Caco-2 (cell line): ENCODE data around the gene SMYD3. TPM values are rescaled to one million over a fixed set of nuclear protein-coding genes. Genes with fewer than 3 reads are reported as not detected.

Experiments used
- BruUV-seq: library from RNA; stranded (reverse); fragments of 400-500 nt; replicated peaks from 2 replicates; lab custom pipeline; 2021; lab: Mats Ljungman, UMichigan
- CTCF ChIA-PET: fragments of 300-600 bp; sonication (Branson Sonifier 250); formaldehyde crosslinking; loops from one replicate; lab custom pipeline; 2022; ENCODE audit warnings: antibody characterized with exemption; lab: Charles Lee
- POLR2A ChIA-PET: fragments of 300-600 bp; sonication (Branson Sonifier 250); formaldehyde crosslinking; loops from one replicate; lab custom pipeline; 2022; ENCODE audit warnings: antibody characterized with exemption; lab: Charles Lee
- DNase-seq, 2 experiments: peaks; one replicate each; pipeline versions ENCODE4 v3.0.0 to v3.0.0-alpha.2; 2020 to 2022
- H3K27me3 ChIP-seq: replicated peaks from 2 replicates; pipeline ENCODE4 v1.6.0; 2011; ENCODE audit warnings: low read length; ENCODE audit not compliant: control insufficient read depth, insufficient read depth
- H3K36me3 ChIP-seq: 2 replicates; pipeline ENCODE4 v1.5.1; 2011; ENCODE audit warnings: low read length; ENCODE audit not compliant: control insufficient read depth, insufficient read depth
- H3K4me1 ChIP-seq: fragments of 250-450 bp; sonication (Bioruptor Pico); 2 replicates; pipeline ENCODE4 v1.5.1; 2020; ENCODE audit warnings: mild to moderate bottlenecking
- H3K4me3 ChIP-seq: 2 replicates; pipeline ENCODE4 v1.5.1; 2011; ENCODE audit warnings: low read depth, mild to moderate bottlenecking, control low read depth, low read length
- H3K9me3 ChIP-seq: fragments of 250-450 bp; sonication (Bioruptor Pico); 2 replicates; pipeline ENCODE4 v1.5.1; 2020; ENCODE audit warnings: mild to moderate bottlenecking, moderate library complexity
- H3K27ac Mint-ChIP-seq: one replicate; pipeline ENCODE4 v1.8.0; 2022; ENCODE audit warnings: mixed read lengths; ENCODE audit not compliant: unreplicated experiment
- H3K27me3 Mint-ChIP-seq: one replicate; pipeline ENCODE4 v1.8.0; 2022; ENCODE audit warnings: mixed read lengths; ENCODE audit not compliant: insufficient read depth, unreplicated experiment
- H3K36me3 Mint-ChIP-seq: one replicate; pipeline ENCODE4 v1.8.0; 2022; ENCODE audit warnings: mild to moderate bottlenecking, mixed read lengths; ENCODE audit not compliant: insufficient read depth, unreplicated experiment
- H3K4me1 Mint-ChIP-seq: one replicate; pipeline ENCODE4 v1.8.0; 2022; ENCODE audit warnings: low read depth, mixed read lengths; ENCODE audit not compliant: unreplicated experiment
- H3K4me3 Mint-ChIP-seq: one replicate; pipeline ENCODE4 v1.8.0; 2022; ENCODE audit warnings: mild to moderate bottlenecking, moderate library complexity, mixed read lengths; ENCODE audit not compliant: unreplicated experiment
- H3K9me3 Mint-ChIP-seq: one replicate; pipeline ENCODE4 v1.8.0; 2022; ENCODE audit warnings: mixed read lengths; ENCODE audit not compliant: unreplicated experiment
- CTCF ChIP-seq, 2 experiments: fragments of 200-600 bp in 1 of 2; IDR thresholded peaks; 1 replicate in 1 of 2; 2 replicates in 1 of 2; pipeline versions ENCODE4 v1.5.1 to v1.8.0; 2011 to 2022; ENCODE audit warnings: antibody characterized with exemption in 1 of 2, control low read depth in 1 of 2, inconsistent platforms in 1 of 2, low read depth in 1 of 2, low read length in 1 of 2, mild to moderate bottlenecking in 1 of 2, moderate library complexity in 1 of 2; ENCODE audit not compliant: insufficient read depth in 1 of 2, severe bottlenecking in 1 of 2, unreplicated experiment in 1 of 2
- intact Hi-C: fragments of 100-400 bp; cut with micrococcal nuclease; formaldehyde crosslinking; loops from one replicate; pipeline ENCODE4 v1.10.0; 2022; ENCODE audit not compliant: unreplicated experiment
- total RNA-seq: library from RNA; stranded (reverse); gene quantifications from 2 replicates; pipeline ENCODE4 v1.2.3, GENCODE V29; 2022

Gene SMYD3
- total RNA-seq, 1 experiment from 2014 or later: 33.0 TPM

GRCh38 chr1:246164764-246165163 lies 342.3 kb downstream of the SMYD3 start:
- no peaks in the 10 kb centered on the region for H3K27me3 ChIP-seq
- Mint-ChIP-seq H3K27ac (no peak overlapping the region), H3K36me3 (no peaks in the 10 kb centered on the region), H3K4me1 (peaks cover 19% of the 10 kb centered on the region), H3K4me3 (no peak overlapping the region), H3K27me3 (no peaks in the 10 kb centered on the region), H3K9me3 (no peaks in the 10 kb centered on the region)
- POLR2A ChIA-PET: no interaction called here
- CTCF ChIA-PET: no interaction called here
- H3K9me3 ChIP-seq: no peaks in the 10 kb centered on the region
- no peaks in the 10 kb centered on the region for H3K36me3 ChIP-seq
- intact Hi-C loops: no loop called here
- H3K4me1 ChIP-seq: no peaks in the 10 kb centered on the region
- no TSS peak for BruUV-seq
- no peak overlapping the region for H3K4me3 ChIP-seq
- no peak for TF ChIP-seq CTCF (IDR thresholded peaks at IDR 0.05; ENCODE audit: insufficient read depth in 1 of 2, low read depth in 1 of 2, low read length in 1 of 2, severe bottlenecking in 1 of 2, unreplicated experiment in 1 of 2)
- DNase-seq: no peak

- no peaks in the 10 kb centered on the region for H3K9me3 Mint-ChIP-seq
- no TSS peak for BruUV-seq
- no peaks in the 10 kb centered on the region for H3K4me1 ChIP-seq
- H3K27ac Mint-ChIP-seq: no peak overlapping the region
- intact Hi-C loops: no loop called here
- no peaks in the 10 kb centered on the region for H3K9me3 ChIP-seq
- H3K4me3 ChIP-seq: no peak overlapping the region
- no peaks in the 10 kb centered on the region for H3K36me3 Mint-ChIP-seq
- peaks cover 19% of the 10 kb centered on the region for H3K4me1 Mint-ChIP-seq
- H3K36me3 ChIP-seq: no peaks in the 10 kb centered on the region
- H3K27me3 ChIP-seq: no peaks in the 10 kb centered on the region
- POLR2A ChIA-PET: no interaction called here
- no peak for TF ChIP-seq CTCF (IDR thresholded peaks at IDR 0.05; ENCODE audit: insufficient read depth in 1 of 2, low read depth in 1 of 2, low read length in 1 of 2, severe bottlenecking in 1 of 2, unreplicated experiment in 1 of 2)
- CTCF ChIA-PET: no interaction called here
- no peak for DNase-seq
- H3K4me3 Mint-ChIP-seq: no peak overlapping the region
- no peaks in the 10 kb centered on the region for H3K27me3 Mint-ChIP-seq
Measured at GRCh38 chr1:246162560-246162959, 344.5 kb downstream of the SMYD3 start.

DNA sequence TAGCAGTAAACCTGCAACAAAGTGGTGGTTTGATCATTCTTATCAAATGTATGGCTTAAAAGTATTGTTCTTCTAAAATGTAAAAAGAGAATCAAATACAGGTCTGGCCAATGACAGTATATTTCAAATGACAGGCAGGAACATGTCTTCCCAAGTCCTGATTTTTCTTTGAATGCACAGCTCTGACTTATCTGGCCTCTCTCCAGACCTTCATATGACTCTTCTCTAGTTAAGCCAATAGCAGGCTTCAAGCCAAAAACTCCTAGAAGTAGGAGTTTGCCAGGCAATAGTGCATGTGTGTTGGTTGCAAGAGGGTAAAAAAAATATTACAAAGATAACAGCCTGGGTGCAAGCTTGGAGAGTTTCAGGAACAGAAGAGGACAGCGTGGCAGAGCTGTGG lies 345.5 kb downstream of the SMYD3 start:
- H3K36me3 Mint-ChIP-seq: no peaks in the 10 kb centered on the region
- CTCF ChIA-PET: no interaction called here
- H3K4me1 ChIP-seq: no peaks in the 10 kb centered on the region

More for the DNA sequence above, 345.5 kb downstream of the SMYD3 start:
- TF ChIP-seq CTCF (IDR thresholded peaks at IDR 0.05; ENCODE audit: insufficient read depth in 1 of 2, low read depth in 1 of 2, low read length in 1 of 2, severe bottlenecking in 1 of 2, unreplicated experiment in 1 of 2): no peak
- Histone ChIP-seq H3K4me3 (no peak overlapping the region), H3K27me3 (no peaks in the 10 kb centered on the region), H3K9me3 (no peaks in the 10 kb centered on the region), H3K36me3 (no peaks in the 10 kb centered on the region)
- POLR2A ChIA-PET: no interaction called here
- intact Hi-C loops: no loop called here
- H3K27ac Mint-ChIP-seq: no peak overlapping the region
- H3K4me3 Mint-ChIP-seq: no peak overlapping the region
- H3K27me3 Mint-ChIP-seq: no peaks in the 10 kb centered on the region
- no peak for DNase-seq
- H3K4me1 Mint-ChIP-seq: peaks cover 16% of the 10 kb centered on the region
- H3K9me3 Mint-ChIP-seq: no peaks in the 10 kb centered on the region
- no TSS peak for BruUV-seq
